ENCODE results near the gene SLC5A9.

- TF ChIP-seq POLR2A (IDR thresholded peaks at IDR 0.05; ENCODE audit: low read depth, low read length) (no peak), TAF1 (IDR thresholded peaks at IDR 0.05; ENCODE audit: borderline replicate concordance, low read depth, low read length) (no peak)
Measured at GRCh38 chr1:48181669-48182367, 40.7 kb upstream of the SLC5A9 start.
